ENCODE measurements around the gene TMEM203.

Gene TMEM203

DNA sequence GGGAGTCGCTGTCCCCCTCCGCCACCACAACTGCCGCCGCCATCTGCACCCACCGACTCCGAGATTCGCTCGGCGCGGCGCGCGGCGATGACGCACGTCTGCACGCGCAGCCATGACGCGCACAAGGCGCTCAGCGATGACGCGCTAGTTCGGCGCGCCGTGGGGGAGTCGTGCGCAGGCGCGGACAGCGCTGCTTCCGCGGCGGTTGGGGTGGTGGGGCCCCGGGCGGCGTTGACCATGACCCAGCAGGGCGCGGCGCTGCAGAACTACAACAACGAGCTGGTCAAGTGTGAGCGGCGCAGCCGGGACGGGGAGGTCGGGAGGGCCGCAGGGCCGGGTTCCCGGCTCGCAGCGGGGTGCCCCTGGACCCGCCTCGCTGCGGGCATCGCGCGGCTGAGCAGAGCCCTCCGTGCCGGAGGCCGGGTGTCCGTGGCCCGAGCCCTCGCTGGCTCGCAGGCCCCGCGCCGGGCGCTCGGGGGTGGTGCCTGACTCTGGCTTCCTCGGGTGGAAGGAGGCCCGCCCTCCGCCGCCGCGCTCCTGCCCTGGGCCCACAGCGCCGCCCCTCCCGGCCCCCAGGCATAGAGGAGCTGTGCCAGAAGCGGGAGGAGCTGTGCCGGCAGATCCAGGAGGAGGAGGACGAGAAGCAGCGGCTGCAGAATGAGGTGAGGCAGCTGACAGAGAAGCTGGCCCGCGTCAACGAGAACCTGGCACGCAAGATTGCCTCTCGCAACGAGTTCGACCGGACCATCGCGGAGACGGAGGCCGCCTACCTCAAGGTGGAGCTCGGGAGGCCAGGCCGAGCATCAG, 16.8 kb downstream of the TMEM203 start, which contains the start of the genes ANAPC2 and SSNA1:
Gene ANAPC2 (minus strand): TSS at position 71 of the 807 bp plus-strand sequence. CDS start 28 bp downstream, at position 43.
Gene SSNA1 (plus strand): TSS at position 187 of the 807 bp plus-strand sequence. CDS start 51 bp downstream, at position 238.
- WGBS, result under 1% methylated on average over 98 of the region's 98 CpGs
- 0 out of 2 replicates have a peak, but pooled peaks cover 3% of the 10 kb centered on the region for H3K4me1 ChIP-seq (ENCODE audit: insufficient read depth, low read length)
- H3K27ac ChIP-seq (ENCODE audit: low read depth, low read length), result peak within 1 kb of the TSS; percentile 96; the same call in 1 of the 2 replicates
- peak within 1 kb of the TSS; percentile 81 for H3K9ac ChIP-seq (ENCODE audit: low read depth, low read length)
- H3K36me3 ChIP-seq (ENCODE audit: insufficient read depth, low read length), result peaks cover 29% of the 10 kb centered on the region
- H3K9me3 ChIP-seq (ENCODE audit: insufficient read depth, low read depth, low read length), result no peaks in the 10 kb centered on the region
- H3K27me3 ChIP-seq (ENCODE audit: insufficient read depth, low read length), result no peaks in the 10 kb centered on the region
- H3K4me3 ChIP-seq (ENCODE audit: low read length), result peak within 1 kb of the TSS; percentile 92

DNA sequence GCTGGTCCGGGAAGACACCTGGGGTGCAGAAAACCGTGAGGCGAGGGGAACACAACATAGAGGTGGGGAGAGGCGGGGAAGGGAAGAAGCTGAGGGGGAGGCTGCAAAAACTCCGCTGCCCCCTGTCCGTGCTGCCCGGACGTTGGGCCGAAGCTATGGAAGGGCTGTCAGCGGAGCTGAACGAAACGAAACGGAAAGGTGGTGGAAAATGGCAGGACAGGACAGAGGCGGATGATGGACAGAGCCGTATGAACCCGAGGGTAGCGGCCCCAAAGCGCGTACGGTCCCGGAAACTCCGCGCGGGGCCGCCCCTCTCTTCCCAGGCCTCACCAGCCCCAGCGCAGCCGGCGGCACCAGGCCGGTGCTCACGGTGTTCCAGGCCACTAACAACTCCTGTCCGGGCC, 17.4 kb downstream of the TMEM203 start:
- Histone ChIP-seq H3K27ac (ENCODE audit: low read depth, low read length) (peak overlapping the region; percentile 67; the same call in 1 of the 2 replicates), H3K4me3 (ENCODE audit: low read length) (peak overlapping the region; percentile 92), H3K36me3 (ENCODE audit: insufficient read depth, low read length) (peaks cover 35% of the 10 kb centered on the region), H3K9ac (ENCODE audit: low read depth, low read length) (peak overlapping the region; percentile 81), H3K4me1 (ENCODE audit: insufficient read depth, low read length) (0 out of 2 replicates have a peak, but pooled peaks cover 3% of the 10 kb centered on the region), H3K9me3 (ENCODE audit: insufficient read depth, low read depth, low read length) (no peaks in the 10 kb centered on the region), H3K27me3 (ENCODE audit: insufficient read depth, low read length) (no peaks in the 10 kb centered on the region)
- WGBS, result 1% methylated on average over 31 of the region's 31 CpGs

DNA sequence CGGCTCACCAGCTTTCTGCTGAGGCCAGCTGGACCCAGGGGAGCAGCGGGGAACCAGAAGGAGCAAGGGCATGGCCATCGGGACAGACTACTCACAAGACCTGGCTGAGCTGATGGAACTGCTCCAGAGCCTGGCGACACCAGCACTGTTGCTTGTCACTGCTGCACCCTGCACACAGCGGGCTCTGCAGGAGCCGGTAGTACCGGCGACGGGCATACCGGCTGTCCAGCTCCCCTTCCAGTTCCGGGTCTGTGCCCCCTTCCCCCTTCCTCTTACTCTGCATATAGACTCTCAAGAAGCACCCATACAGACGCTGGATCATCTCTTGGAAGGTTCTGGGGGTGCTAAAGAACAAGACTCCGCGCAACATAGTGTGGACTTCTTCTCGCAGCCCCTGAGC, 18.1 kb downstream of the TMEM203 start:
- 93% methylated on average over 15 of the region's 15 CpGs for WGBS
- no peak overlapping the region for H3K27ac ChIP-seq (ENCODE audit: low read depth, low read length)
- H3K4me1 ChIP-seq (ENCODE audit: insufficient read depth, low read length), result 0 out of 2 replicates have a peak, but pooled peaks cover 3% of the 10 kb centered on the region
- H3K9ac ChIP-seq (ENCODE audit: low read depth, low read length), result peak overlapping the region; percentile 81; the same call in 1 of the 2 replicates
- H3K36me3 ChIP-seq (ENCODE audit: insufficient read depth, low read length), result peaks cover 42% of the 10 kb centered on the region
- no peaks in the 10 kb centered on the region for H3K9me3 ChIP-seq (ENCODE audit: insufficient read depth, low read depth, low read length)
- H3K4me3 ChIP-seq (ENCODE audit: low read length), result peak overlapping the region; percentile 92
- no peaks in the 10 kb centered on the region for H3K27me3 ChIP-seq (ENCODE audit: insufficient read depth, low read length)

DNA sequence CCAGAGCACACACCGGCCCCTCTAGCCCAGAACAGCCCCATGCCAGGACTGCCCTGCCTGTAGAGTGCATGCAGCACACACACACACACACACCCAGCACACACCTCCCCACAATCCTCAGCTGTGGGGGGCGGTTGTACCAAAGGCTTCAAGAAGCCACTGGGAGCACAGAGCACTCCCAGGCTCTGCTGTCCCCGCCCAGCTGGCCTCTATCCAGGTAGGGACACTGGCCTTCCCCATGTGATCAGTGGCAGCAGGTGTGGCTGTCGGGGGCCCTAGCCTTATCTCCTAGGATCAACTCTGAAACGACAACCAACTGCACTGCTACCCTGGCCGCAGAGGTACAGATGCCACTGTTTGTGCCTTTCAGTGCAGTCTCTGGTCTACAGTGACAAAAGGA, 19.1 kb downstream of the TMEM203 start:
- Histone ChIP-seq H3K36me3 (ENCODE audit: insufficient read depth, low read length) (peaks cover 42% of the 10 kb centered on the region), H3K4me3 (ENCODE audit: low read length) (no peak overlapping the region), H3K27me3 (ENCODE audit: insufficient read depth, low read length) (no peaks in the 10 kb centered on the region), H3K4me1 (ENCODE audit: insufficient read depth, low read length) (0 out of 2 replicates have a peak, but pooled peaks cover 3% of the 10 kb centered on the region), H3K9ac (ENCODE audit: low read depth, low read length) (no peak overlapping the region), H3K9me3 (ENCODE audit: insufficient read depth, low read depth, low read length) (no peaks in the 10 kb centered on the region), H3K27ac (ENCODE audit: low read depth, low read length) (no peak overlapping the region)
- WGBS, result 90% methylated on average over 6 of the region's 6 CpGs

DNA sequence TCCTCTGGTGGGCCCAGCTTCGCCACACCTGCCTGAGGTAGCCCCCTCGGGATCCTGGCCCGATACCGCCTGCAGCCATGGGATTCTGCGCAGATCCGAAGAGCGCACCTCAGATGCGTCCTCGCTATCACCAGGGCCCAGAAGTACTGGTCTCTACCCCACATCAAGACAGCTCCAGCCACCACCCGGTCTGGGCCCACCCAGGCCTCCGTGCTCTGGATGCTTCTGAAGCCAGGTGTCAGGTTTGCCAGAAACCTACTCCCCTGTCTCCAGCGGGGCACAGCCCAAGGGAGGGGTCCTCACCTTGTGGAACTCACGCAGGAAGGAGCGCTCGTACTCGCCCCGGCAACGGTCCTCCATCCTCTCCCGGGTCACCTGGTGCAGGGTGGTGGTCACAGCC, 19.5 kb downstream of the TMEM203 start:
- Histone ChIP-seq H3K9ac (ENCODE audit: low read depth, low read length) (no peak overlapping the region), H3K4me3 (ENCODE audit: low read length) (no peak overlapping the region), H3K36me3 (ENCODE audit: insufficient read depth, low read length) (peaks cover 42% of the 10 kb centered on the region), H3K4me1 (ENCODE audit: insufficient read depth, low read length) (0 out of 2 replicates have a peak, but pooled peaks cover 3% of the 10 kb centered on the region), H3K27me3 (ENCODE audit: insufficient read depth, low read length) (no peaks in the 10 kb centered on the region), H3K9me3 (ENCODE audit: insufficient read depth, low read depth, low read length) (no peaks in the 10 kb centered on the region), H3K27ac (ENCODE audit: low read depth, low read length) (no peak overlapping the region)
- 95% methylated on average over 19 of the region's 19 CpGs for WGBS

DNA sequence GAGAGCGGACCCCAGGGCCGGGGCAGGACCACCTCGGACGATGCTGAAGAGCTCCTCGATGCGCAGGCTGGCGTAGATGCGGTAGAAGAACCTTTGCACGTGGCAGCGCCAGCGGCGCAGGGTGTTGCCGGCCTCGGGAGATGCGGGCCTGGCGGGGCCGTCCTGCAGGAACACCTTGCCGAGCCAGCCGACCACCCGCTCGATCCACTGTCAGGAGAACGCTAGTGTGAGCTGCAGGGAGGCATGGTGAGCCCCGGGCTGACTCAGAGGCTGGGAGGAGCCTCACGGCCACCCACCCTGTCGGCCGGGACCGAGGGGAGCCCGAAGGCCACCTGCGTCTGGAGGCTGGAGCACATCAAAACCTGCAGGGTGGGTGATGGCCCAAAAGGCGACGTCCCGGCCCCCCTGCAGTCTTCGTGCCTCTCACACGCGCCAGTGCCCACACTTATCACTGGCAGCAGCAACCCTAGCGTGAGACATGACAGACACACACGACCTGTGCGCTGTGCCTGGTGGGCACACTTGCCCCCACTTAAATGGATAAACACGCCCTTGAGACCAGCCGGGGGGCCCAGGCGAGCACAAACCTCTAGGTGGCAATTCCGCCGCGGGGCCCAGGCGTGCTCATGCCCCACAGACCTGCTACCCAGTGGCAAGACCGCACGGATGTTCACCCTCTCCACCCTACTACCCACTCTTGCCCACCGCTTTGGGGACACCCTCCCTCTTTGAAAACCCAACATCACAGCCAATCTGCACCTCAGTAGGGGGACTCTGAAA, 20.4 kb downstream of the TMEM203 start:
- WGBS, result 95% methylated on average over 48 of the region's 48 CpGs
- Histone ChIP-seq H3K27me3 (ENCODE audit: insufficient read depth, low read length) (no peaks in the 10 kb centered on the region), H3K4me1 (ENCODE audit: insufficient read depth, low read length) (0 out of 2 replicates have a peak, but pooled peaks cover 3% of the 10 kb centered on the region), H3K27ac (ENCODE audit: low read depth, low read length) (no peak overlapping the region), H3K4me3 (ENCODE audit: low read length) (no peak overlapping the region), H3K9ac (ENCODE audit: low read depth, low read length) (no peak overlapping the region), H3K9me3 (ENCODE audit: insufficient read depth, low read depth, low read length) (no peaks in the 10 kb centered on the region), H3K36me3 (ENCODE audit: insufficient read depth, low read length) (peaks cover 46% of the 10 kb centered on the region)

DNA sequence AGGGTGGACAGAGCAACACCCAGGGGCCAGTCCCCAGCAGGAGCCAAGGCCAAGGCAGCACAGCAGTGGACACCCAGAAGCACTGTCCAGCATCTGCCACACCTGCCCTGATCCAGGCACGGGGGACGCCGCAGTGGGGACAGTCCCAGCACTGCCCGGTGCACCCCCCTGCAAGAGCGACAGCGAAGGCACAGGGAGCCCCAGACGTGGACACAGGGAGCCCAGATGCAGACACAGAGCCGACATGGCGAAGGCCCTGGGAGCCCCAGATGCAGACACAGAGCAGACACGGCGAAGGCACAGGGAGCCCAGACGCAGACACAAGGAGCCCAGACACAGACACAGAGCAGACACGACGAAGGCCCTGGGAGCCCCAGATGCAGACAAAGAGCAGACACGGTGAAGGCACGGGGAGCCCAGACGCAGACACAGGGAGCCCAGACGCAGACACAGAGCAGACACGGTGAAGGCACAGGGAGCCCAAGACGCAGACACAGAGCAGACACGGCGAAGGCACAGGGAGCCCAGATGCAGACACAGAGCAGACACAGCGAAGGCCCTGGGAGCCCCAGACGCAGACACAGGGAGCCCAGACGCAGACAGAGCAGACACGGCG, 21.4 kb downstream of the TMEM203 start:
- Histone ChIP-seq H3K27ac (ENCODE audit: low read depth, low read length) (no peak overlapping the region), H3K27me3 (ENCODE audit: insufficient read depth, low read length) (no peaks in the 10 kb centered on the region), H3K4me3 (ENCODE audit: low read length) (no peak overlapping the region), H3K9me3 (ENCODE audit: insufficient read depth, low read depth, low read length) (no peaks in the 10 kb centered on the region), H3K4me1 (ENCODE audit: insufficient read depth, low read length) (no peaks in the 10 kb centered on the region), H3K9ac (ENCODE audit: low read depth, low read length) (no peak overlapping the region), H3K36me3 (ENCODE audit: insufficient read depth, low read length) (peaks cover 46% of the 10 kb centered on the region)
- WGBS, result 96% methylated on average over 27 of the region's 27 CpGs

DNA sequence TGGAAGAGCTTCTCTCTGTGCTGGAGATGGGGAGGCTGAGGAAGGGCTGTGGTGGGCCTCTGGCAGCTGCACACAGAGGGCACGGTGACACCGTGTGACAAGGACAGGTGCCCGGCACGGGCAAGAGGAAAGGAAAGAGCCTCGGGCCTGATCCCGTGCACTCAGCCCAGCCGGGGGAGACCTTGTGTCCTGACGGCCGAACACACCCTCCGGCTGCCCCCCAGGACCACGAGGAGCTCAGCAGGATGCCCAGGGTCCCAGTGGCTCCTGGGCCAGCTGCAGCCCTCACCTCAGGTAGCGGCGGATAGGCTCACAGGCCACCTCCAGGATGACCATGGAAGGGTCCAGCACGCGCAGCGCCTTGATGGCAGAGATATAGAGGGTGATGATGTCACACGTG, 22.6 kb downstream of the TMEM203 start:
- H3K27me3 ChIP-seq (ENCODE audit: insufficient read depth, low read length), result no peaks in the 10 kb centered on the region
- H3K36me3 ChIP-seq (ENCODE audit: insufficient read depth, low read length), result peaks cover 46% of the 10 kb centered on the region
- 95% methylated on average over 17 of the region's 17 CpGs for WGBS
- no peaks in the 10 kb centered on the region for H3K9me3 ChIP-seq (ENCODE audit: insufficient read depth, low read depth, low read length)
- no peaks in the 10 kb centered on the region for H3K4me1 ChIP-seq (ENCODE audit: insufficient read depth, low read length)
- H3K27ac ChIP-seq (ENCODE audit: low read depth, low read length), result no peak overlapping the region
- no peak overlapping the region for H3K4me3 ChIP-seq (ENCODE audit: low read length)
- H3K9ac ChIP-seq (ENCODE audit: low read depth, low read length), result no peak overlapping the region

DNA sequence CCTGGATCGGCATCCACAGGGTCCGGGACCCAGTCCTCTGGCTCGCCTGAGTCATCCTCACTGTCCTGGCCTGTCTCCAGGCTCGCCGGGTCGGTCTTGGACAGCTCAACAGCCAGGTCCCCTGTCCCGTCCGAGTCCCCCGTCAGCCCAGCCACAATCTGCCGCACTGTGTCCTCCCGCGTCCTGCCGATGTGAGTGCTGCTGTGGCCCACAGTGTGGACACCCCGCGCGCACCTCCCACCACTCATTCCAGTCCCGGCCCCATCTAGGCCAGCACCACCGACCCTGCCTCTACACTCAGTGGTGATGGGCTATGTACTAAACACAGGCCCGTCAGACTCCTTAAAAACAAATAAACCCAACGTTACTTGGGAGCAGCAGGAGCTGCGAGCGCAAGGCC, 23.8 kb downstream of the TMEM203 start:
- no peak overlapping the region for H3K4me3 ChIP-seq (ENCODE audit: low read length)
- peaks cover 50% of the 10 kb centered on the region for H3K36me3 ChIP-seq (ENCODE audit: insufficient read depth, low read length)
- no peaks in the 10 kb centered on the region for H3K4me1 ChIP-seq (ENCODE audit: insufficient read depth, low read length)
- WGBS, result 97% methylated on average over 22 of the region's 22 CpGs
- H3K27ac ChIP-seq (ENCODE audit: low read depth, low read length), result no peak overlapping the region
- H3K9ac ChIP-seq (ENCODE audit: low read depth, low read length), result no peak overlapping the region
- H3K27me3 ChIP-seq (ENCODE audit: insufficient read depth, low read length), result no peaks in the 10 kb centered on the region
- no peaks in the 10 kb centered on the region for H3K9me3 ChIP-seq (ENCODE audit: insufficient read depth, low read depth, low read length)

DNA sequence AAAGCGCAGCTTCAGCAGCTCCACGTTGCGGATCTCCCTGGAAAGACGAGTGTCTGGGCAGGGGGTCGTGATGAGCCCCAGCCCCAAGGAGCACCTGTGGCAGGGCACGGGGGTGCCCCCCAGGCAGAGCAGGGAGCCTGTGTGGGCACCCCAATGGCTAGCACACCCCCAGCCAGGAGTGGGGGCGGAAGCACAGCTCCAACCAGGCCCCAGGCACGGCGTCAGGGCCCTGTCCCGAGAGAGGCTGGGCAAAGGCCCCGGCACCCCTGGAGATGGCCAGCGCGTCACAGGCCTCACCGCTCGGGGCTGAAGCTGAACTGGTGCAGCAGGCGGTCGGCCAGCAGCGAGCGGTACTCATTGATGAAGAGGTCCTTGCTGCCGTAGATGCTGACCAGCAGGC, 25.0 kb downstream of the TMEM203 start:
- peaks cover 5% of the 10 kb centered on the region; the same call in 1 of the 2 replicates for H3K27me3 ChIP-seq (ENCODE audit: insufficient read depth, low read length)
- peaks cover 42% of the 10 kb centered on the region for H3K36me3 ChIP-seq (ENCODE audit: insufficient read depth, low read length)
- no peak overlapping the region for H3K27ac ChIP-seq (ENCODE audit: low read depth, low read length)
- no peaks in the 10 kb centered on the region for H3K9me3 ChIP-seq (ENCODE audit: insufficient read depth, low read depth, low read length)
- no peak overlapping the region for H3K9ac ChIP-seq (ENCODE audit: low read depth, low read length)
- H3K4me1 ChIP-seq (ENCODE audit: insufficient read depth, low read length), result no peaks in the 10 kb centered on the region
- WGBS, result 95% methylated on average over 20 of the region's 20 CpGs
- H3K4me3 ChIP-seq (ENCODE audit: low read length), result no peak overlapping the region

Data from HUES64 (cell line).